Activated CD8-positive, alpha-beta memory T cell treated with anti-CD3 and anti-CD28 coated beads, Interleukin-2, amount 50 U/mL, for 4 hours (primary cell): ENCODE data around the gene TBPL1.

Experiments
- DNase-seq: peaks from one replicate; pipeline ENCODE4 v3.0.0-alpha.2; 2020

Gene TBPL1

GRCh38 chr6:134010974-134011373 lies 58.0 kb downstream of the TBPL1 start:
- no peak for DNase-seq

DNA sequence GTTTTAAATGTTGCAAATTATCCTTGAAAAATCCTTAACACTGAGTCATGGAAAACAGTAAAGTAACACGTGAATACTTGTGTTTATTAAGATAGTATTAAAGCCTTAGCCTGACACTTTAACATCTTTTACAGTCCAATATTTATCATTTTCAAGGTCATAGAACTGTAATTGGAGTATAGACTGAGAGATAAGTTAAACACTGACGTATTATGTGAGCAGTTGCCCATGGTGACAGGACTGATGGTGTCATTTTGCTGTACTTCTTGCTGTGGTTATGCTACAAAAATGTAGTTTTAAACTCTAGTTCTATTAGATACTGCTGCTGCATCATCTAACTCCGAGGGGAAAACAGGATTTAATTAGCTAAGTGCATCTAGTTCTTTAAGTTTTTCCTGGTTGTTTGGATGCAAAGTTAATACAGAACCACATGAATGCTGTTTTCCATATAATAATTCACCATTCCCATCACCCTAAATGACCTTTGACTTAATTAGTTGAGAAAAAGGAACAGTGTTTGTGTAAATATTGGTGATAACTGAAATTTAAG lies 61.6 kb downstream of the TBPL1 start:
- no peak for DNase-seq

DNA sequence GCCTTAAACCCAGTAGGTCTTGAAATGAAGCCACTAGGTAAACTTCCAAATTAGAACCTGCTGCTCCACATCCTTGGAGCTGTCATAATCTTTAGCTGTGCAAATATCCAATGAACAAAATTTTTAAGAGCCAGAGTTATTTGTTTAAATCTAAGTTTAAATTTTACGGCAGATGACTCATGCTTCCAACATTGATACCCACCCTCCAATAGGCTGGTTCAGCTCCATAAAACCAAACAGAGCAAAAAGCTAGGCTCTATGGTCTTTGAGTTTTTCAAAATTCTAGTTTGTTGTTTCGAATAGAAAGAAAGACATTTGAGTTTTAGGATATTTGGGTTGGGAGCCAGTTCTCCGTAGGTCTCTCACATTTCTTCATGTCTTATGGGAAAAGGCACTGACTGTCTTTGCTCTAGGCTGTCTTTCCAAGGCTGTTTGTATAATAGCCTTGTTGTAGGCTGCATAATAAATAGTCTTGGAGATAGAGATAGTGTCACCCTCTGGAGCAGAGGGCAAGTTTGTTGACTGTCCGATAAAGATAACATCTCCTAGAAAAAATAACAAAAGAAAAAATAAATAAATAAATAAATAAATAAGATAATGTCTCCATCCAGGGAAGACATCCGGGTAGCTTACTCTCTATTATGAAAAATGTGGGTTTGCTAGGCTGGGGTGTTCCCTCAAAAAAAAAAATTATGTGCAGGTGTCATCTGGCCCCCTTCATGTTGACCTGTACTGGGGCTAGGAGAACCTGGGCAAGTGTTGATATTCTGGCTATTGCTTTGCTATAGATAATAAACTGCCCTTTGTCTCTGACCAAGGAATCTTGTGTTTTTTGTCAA lies 62.9 kb downstream of the TBPL1 start:
- no peak for DNase-seq

- DNase-seq: no peak
Measured at GRCh38 chr6:134016558-134016814, 63.5 kb downstream of the TBPL1 start.

DNA sequence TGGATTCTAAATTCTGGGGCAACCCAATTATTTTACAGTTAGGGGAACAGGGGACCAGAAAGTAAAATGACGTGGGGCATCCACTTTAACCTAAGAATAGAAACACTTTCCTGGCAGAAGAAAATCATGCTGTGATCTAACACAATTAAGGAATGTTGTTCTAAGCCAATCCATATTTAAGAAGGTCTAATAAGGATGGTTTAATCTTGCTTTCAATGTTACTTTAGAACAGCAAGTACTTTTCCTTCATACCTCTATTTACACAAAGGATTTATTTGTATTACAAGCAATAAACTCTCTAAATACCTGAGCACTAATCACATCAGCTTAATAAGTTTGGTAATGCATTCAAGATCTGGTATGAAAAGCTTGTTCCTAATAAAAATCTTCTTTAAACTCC lies 67.0 kb downstream of the TBPL1 start:
- no peak for DNase-seq

GRCh38 chr6:134020543-134020942 lies 67.5 kb downstream of the TBPL1 start:
- no peak for DNase-seq

- DNase-seq: no peak
Measured at GRCh38 chr6:134020968-134021367, 67.9 kb downstream of the TBPL1 start.

- no peak for DNase-seq
Measured at GRCh38 chr6:134021396-134022122, 68.5 kb downstream of the TBPL1 start.

DNA sequence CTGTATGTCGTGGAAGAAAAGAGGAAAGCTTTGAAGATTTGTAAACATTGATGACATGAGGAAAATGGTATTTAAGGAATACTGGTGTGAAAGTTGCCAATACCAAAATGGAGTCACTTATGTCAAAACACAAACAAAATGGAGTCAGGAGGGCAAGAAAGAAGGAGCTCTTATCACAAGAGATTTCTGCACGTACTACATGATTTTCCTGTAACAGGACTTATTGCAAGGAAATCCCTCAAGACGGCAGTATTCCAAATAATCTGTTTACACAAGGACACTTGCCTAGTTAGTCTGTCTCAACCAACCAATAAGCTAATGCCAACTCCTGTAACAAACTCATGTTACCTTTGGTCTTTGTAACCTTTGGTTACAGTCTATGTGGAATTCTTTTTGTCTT lies 69.6 kb downstream of the TBPL1 start:
- DNase-seq: no peak

DNA sequence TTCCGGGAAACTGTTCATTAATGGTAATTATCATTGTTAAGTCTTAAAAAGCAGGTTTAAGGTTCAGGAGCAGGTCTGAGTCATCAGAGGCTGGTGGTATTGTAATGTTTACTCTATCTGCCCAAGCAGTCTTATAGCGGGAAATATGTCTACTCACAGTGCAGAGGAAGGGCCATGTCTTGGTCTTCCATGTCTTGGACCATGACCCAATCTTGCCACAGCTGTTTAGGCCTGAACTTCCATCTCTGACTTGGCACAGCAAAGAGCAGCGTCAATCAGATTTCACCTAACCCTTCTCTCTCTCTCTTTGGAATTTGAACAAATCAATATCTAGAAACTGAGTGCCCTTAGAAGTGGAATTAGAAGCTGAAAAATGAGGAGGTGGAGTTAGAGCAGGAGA lies 73.6 kb downstream of the TBPL1 start:
- no peak for DNase-seq

GRCh38 chr6:134028438-134028837 lies 75.4 kb downstream of the TBPL1 start:
- DNase-seq: no peak

DNA sequence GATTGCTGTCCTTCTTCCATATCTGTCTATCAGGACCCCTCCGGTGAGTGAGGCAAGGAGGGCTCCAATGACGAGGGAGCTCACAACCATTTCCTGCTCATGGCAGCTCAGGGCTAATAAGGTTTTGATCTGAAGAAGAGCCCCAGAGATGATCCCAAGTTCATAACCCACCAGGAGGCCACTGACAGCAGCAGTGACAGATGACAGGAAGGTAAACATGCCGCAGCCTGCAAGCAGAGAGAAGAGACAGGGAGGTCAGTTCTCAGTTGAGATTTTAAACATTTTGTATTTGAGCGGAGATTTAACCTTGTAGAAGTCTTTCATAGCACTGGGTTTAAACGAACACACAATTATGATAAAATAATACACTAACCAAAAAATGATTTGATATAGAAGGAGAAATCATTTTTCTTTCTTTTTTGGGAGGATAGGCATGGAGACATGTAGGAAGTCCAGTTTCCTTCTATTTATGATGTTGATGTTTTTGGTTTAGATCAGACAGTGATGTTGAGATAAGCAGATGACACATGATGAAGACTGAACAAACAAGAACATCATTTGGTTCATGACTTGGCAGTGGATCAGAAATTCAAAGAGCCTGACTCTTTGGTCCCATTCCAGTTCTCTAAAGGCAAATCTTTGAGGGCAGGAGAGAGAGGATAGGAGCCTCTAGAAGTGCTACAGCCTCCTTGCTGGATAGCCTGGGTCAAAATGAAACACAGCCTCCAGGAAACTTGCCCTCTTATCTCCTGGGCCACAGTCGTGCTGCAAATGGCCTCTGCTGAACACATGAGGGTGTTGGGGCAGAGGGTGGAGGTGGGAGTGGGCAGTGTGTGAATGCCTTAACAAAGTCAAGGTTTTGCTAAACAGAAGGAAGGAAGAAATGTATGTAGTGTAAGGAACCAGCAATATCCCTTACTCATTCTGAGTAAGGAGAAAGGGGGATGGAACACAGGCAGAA lies 76.8 kb downstream of the TBPL1 start:
- DNase-seq: no peak

GRCh38 chr6:134031696-134032255 lies 78.8 kb downstream of the TBPL1 start:
- DNase-seq: no peak

DNA sequence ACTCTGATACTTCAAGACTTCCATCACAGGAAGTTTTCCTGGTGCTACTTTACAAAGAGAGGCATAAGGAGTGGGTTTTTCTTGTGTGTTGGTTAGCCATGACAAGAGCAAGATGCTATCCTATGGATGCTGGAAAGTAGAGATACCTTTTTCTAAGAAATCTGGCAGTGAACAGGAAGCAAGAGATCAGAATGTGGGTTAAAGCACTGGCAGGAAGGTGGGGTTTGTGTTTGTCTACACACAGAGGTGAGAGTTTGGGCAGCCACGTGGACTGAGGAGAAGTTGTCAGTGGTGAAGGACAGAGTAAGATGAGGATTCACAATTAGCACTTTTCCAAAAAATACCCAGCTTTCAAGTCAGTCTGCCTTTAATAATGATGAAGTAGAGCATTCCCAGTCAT lies 81.5 kb downstream of the TBPL1 start:
- DNase-seq: no peak

DNA sequence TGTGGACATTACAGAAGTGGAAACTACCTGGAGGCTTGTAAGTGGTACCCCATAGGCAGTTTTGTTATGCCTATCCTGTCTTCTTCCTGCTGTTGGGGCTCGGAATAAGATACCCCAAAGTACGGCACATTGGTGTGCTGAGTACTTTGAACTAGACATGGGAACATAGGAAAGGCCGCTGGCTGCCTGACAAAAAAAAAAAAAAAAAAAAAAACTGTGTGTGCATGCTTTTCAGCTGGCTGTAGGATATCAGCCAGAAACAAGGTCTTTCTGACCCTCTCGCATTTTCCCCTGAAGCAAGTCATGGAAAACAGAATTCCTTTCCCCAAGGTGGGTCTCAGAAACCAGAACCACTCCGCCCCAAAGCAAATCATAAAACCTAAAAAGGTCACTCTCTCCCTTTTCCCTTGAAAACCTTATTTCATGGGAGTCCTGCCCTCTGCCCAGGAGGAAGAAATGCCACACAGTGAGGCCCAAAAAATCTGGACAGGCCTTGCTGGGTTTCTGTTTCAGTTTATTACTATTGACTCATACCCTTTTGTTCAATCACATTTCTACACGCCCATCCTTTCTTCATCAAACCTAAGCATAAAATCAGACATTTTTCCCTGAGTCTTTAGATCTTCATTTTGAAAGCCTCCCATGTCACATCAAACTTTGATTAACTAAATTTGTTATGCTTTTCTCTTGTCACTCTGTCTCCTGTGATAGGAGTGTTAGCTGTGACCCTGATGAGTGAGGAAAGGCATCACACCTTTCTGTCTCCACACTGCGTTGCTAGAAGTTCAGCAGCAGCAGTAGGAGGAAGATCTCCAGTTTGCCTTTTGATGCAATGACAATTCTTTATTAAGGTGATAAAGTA lies 82.2 kb downstream of the TBPL1 start:
- no peak for DNase-seq

- DNase-seq: no peak
Measured at GRCh38 chr6:134035823-134036296, 82.8 kb downstream of the TBPL1 start.

DNA sequence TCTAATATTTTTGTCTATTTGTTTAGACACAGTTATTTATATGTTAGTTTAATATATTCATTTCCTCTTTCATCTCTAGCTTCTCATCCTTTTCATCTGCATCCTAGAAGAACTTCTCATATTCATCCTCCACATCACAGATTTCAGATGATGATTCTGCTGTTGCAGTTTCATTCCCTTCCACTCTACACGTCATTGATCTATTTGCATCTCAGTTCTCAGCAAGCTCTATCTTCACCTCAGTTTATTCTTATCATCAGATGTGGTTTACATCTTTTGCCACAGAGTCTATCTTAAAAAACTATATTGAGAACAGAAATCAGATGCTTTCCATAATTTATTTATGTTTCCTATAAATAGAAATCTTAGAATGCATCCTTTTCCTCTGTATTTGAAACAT lies 86.1 kb downstream of the TBPL1 start:
- no peak for DNase-seq
